Fibroblast of lung (primary cell): Measurements from ENCODE around the gene CAV3. TPM values are rescaled to one million over a fixed set of nuclear protein-coding genes. Genes with fewer than 3 reads are reported as not detected.

ENCODE experiments used
- DNase-seq, 2 donors: peaks; one replicate each; pipeline versions ENCODE4 v3.0.0 to v3.0.0-alpha.2; 2010; ENCODE audit warnings: low read depth in 2 of 2
- H2AFZ ChIP-seq: 2 replicates; pipeline ENCODE4 v1.5.1; 2012; ENCODE audit warnings: low read length, control low read depth, inconsistent platforms
- H3K27ac ChIP-seq: 2 replicates; pipeline ENCODE4 v1.5.1; 2011; ENCODE audit warnings: low read length, control low read depth; ENCODE audit not compliant: insufficient read depth
- H3K27me3 ChIP-seq: 2 replicates; pipeline ENCODE4 v1.5.1; 2011; ENCODE audit warnings: mild to moderate bottlenecking, low read length; ENCODE audit not compliant: control insufficient read depth, insufficient read depth
- H3K36me3 ChIP-seq: 2 replicates; pipeline ENCODE4 v1.5.1; 2011; ENCODE audit warnings: low read length; ENCODE audit not compliant: control insufficient read depth, insufficient read depth
- H3K4me1 ChIP-seq: 2 replicates; pipeline ENCODE4 v1.5.1; 2011; ENCODE audit warnings: low read length; ENCODE audit not compliant: control insufficient read depth, insufficient read depth; ENCODE audit errors: extremely low read depth
- H3K4me2 ChIP-seq: 2 replicates; pipeline ENCODE4 v1.5.1; 2011; ENCODE audit warnings: low read length, control low read depth; ENCODE audit not compliant: insufficient read depth; ENCODE audit errors: extremely low read depth
- H3K4me3 ChIP-seq, 4 experiments: fragments of 200-600 bp in 1 of 4; sonication (generic) in 1 of 4; replicated peaks in 1 of 4; 2 replicates each; pipeline ENCODE4 v1.5.1; 2011 to 2016; ENCODE audit warnings: low read length in 4 of 4, low read depth in 3 of 4, mild to moderate bottlenecking in 3 of 4, control low read depth in 2 of 4, inconsistent platforms in 1 of 4, mixed read lengths in 1 of 4; ENCODE audit not compliant: insufficient read depth in 1 of 4; ENCODE audit errors: control extremely low read depth in 1 of 4
- H3K79me2 ChIP-seq: 2 replicates; pipeline ENCODE4 v1.5.1; 2012; ENCODE audit warnings: mild to moderate bottlenecking, low read length, inconsistent platforms; ENCODE audit not compliant: control insufficient read depth, insufficient read depth
- H3K9ac ChIP-seq: 2 replicates; pipeline ENCODE4 v1.5.1; 2011; ENCODE audit warnings: mild to moderate bottlenecking, low read length, control low read depth; ENCODE audit not compliant: insufficient read depth
- H3K9me3 ChIP-seq: 2 replicates; pipeline ENCODE4 v1.5.1; 2012; ENCODE audit warnings: low read depth, low read length; ENCODE audit not compliant: control insufficient read depth, insufficient read depth
- H4K20me1 ChIP-seq: 2 replicates; pipeline ENCODE4 v1.5.1; 2011; ENCODE audit warnings: low read length; ENCODE audit not compliant: control insufficient read depth, insufficient read depth; ENCODE audit errors: extremely low read depth
- CTCF ChIP-seq, 2 donors: IDR thresholded peaks in 1 of 2; conservative IDR thresholded peaks in 1 of 2; 1 replicate in 1 of 2; 2 replicates in 1 of 2; pipeline ENCODE4 v1.5.1; 2011 to 2012; ENCODE audit warnings: low read length in 2 of 2, control low read depth in 1 of 2, inconsistent platforms in 1 of 2, low read depth in 1 of 2, mild to moderate bottlenecking in 1 of 2
- EZH2 ChIP-seq: IDR thresholded peaks from 2 replicates; pipeline ENCODE4 v1.5.1; 2012; ENCODE audit warnings: low read length, control low read depth, mild to moderate bottlenecking; ENCODE audit errors: missing control alignments
- polyA plus RNA-seq, 2 donors: library from polyadenylated mRNA; depleted of rRNA in 1 of 2; stranded (reverse) in 1 of 2; unstranded in 1 of 2; fragments of >200 nt; gene quantifications; 2 replicates each; pipeline ENCODE4 v1.2.1, GENCODE V29; 2011 to 2012; ENCODE audit warnings: missing spikeins in 1 of 2
- total RNA-seq: library from RNA; depleted of rRNA; stranded (reverse); fragments of >200 nt; gene quantifications from 2 replicates; pipeline ENCODE4 v1.2.1, GENCODE V29; 2014

Gene CAV3
- total and polyA plus RNA-seq, 2 donors (not counting 1 experiment from before 2014, with no cell fraction given) = not detected

GRCh38 chr3:8743021-8743601 is 9.5 kb downstream of the CAV3 start:
- Histone ChIP-seq H3K4me2 (no peak overlapping the region), H3K9me3 (no peaks in the 10 kb centered on the region), H3K36me3 (no peaks in the 10 kb centered on the region), H3K27me3 (no peaks in the 10 kb centered on the region), H4K20me1 (no peaks in the 10 kb centered on the region), H3K4me3 (no peak overlapping the region), H2AFZ (no peak overlapping the region), H3K4me1 (peaks cover 23% of the 10 kb centered on the region), H3K79me2 (no peaks in the 10 kb centered on the region), H3K9ac (no peak overlapping the region), H3K27ac (no peak overlapping the region)
- TF ChIP-seq EZH2 = no peak
- TF ChIP-seq CTCF (conservative IDR thresholded peaks at IDR 0.05 in 1 of 2, IDR thresholded peaks at IDR 0.05 in 1 of 2; ENCODE audit: low read depth in 1 of 2, low read length in 2 of 2) = no peak
- peak; percentile 38 to 39 for DNase-seq

- Histone ChIP-seq H3K27ac (no peak overlapping the region), H3K36me3 (no peaks in the 10 kb centered on the region), H3K9ac (no peak overlapping the region), H4K20me1 (no peaks in the 10 kb centered on the region), H3K4me1 (peaks cover 23% of the 10 kb centered on the region), H3K9me3 (no peaks in the 10 kb centered on the region), H3K27me3 (no peaks in the 10 kb centered on the region), H3K4me3 (no peak overlapping the region), H3K79me2 (no peaks in the 10 kb centered on the region), H2AFZ (no peak overlapping the region), H3K4me2 (no peak overlapping the region)
- no peak for DNase-seq
- TF ChIP-seq CTCF (conservative IDR thresholded peaks at IDR 0.05 in 1 of 2, IDR thresholded peaks at IDR 0.05 in 1 of 2; ENCODE audit: low read depth in 1 of 2, low read length in 2 of 2) (no peak), EZH2 (no peak)
These were observed 10.3 kb downstream of the CAV3 start for GRCh38 chr3:8743911-8744310.

- no peak overlapping the region for H3K9ac ChIP-seq
- no peak overlapping the region for H3K4me3 ChIP-seq
- H3K9me3 ChIP-seq = no peaks in the 10 kb centered on the region
- H2AFZ ChIP-seq = no peak overlapping the region
- TF ChIP-seq EZH2 (no peak), CTCF (conservative IDR thresholded peaks at IDR 0.05 in 1 of 2, IDR thresholded peaks at IDR 0.05 in 1 of 2; ENCODE audit: low read depth in 1 of 2, low read length in 2 of 2) (no peak)
- H3K27me3 ChIP-seq = no peaks in the 10 kb centered on the region
- H3K36me3 ChIP-seq = no peaks in the 10 kb centered on the region
- no peaks in the 10 kb centered on the region for H3K79me2 ChIP-seq
- H4K20me1 ChIP-seq = no peaks in the 10 kb centered on the region
- H3K27ac ChIP-seq = no peak overlapping the region
- H3K4me2 ChIP-seq = no peak overlapping the region
- no peak for DNase-seq
- H3K4me1 ChIP-seq = peaks cover 17% of the 10 kb centered on the region
These were observed 12.2 kb downstream of the CAV3 start for GRCh38 chr3:8745619-8746370.
